Stimulated activated CD8-positive, alpha-beta memory T cell treated with anti-CD3 and anti-CD28 coated beads, Interleukin-7, amount 100 ng/mL, for 48 hours (primary cell): ENCODE results near the gene FCGBP.
"Not testable (repeated sequence)": the region's sequence is repeated elsewhere in the genome, so short reads cannot be mapped to it uniquely, and the experiment has no call there.

Source experiments
- DNase-seq, 2 donors: peaks; one replicate each; pipeline ENCODE4 v3.0.0-alpha.2; 2020; ENCODE audit warnings: low read depth in 1 of 2; ENCODE audit errors: extremely low read depth in 1 of 2

FCGBP gene

DNA sequence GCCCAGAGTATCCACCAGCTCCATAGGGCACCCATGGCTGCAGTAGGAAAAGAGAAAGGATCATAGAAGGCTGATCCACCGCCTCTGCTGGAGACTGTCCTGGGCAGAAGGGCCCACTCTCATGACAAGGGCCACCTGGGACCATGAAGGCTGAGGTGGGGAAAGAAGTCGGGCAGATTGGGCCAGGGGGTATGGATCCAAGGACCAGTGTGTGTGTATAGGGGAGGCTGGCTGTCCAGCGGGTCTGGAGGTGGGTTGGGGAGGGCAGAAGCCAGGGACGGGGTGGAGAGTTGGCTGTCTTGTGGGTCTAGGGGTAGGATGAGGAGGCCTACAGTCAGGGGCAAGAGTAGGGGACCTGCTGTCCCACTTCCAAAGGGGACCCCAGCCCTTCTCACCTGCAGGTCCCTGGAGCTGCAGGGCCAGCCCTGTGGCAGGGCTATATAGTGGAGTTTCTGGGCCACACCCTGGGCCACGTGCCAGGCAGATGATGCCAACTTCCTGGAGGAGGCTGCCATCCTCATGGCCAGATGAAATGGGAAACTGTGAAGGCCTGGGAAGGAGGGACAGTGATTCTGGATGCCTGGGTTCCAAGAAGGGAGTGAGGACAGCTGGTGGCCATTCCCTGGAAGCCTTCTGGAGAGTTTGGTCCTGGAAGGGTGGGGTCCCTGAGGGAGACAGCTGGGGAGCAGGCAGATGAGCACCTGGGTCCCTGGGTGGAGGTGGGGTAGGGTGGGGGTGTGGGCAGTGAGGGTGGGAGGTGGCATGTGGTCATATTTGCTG lies at the start of gene FCGBP:
Gene FCGBP, minus strand, starts transcription at position 51 of the 780 bp plus-strand sequence.
- no peak for DNase-seq

DNA sequence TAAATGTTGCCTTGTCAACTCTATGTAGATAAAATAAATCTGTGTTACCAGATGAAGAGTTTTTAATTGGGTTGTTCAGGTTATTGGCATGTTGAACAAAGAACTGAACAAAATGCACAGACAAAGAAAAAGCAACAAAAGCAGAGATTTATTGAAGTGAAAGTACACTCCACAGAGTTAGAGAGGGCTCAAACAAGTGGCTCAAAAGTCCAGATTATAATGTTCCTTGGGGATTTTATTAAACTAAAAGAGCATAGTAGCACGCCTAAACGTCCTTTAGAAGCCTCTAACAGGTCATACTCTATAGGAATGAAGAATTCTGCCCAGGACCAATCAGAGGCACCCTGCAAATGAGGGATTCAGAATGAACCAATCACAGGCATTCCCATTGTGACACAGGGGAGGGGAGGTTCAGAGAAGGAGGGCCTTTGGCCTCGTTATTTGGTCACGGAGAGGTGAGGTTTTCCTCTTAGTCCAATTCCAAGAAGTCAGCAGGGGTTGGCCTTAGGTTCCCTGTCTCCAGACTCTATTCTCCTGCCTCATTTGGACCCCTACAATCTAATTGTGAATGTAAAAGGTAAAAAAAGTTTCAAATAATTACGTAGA lies 49.4 kb upstream of the FCGBP start:
- no peak for DNase-seq

DNA sequence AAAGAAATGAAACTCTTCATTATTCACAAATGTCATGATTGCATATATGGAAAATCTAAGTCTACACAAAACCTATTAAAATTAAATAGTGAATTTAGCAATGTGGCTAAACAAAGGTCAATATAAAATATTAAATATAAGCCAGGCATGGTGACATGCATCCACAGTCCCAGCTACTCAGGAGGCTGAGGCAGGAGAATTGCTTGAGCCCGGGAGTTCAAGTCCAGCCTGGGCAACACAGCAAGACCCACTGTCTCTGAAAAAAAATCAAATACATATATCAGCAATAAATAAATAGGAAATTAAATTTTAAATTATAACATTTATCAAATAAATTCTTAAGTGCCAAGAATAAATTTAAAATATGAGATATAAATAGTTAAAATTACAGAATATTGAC lies 48.4 kb upstream of the FCGBP start:
- no peak for DNase-seq

DNA sequence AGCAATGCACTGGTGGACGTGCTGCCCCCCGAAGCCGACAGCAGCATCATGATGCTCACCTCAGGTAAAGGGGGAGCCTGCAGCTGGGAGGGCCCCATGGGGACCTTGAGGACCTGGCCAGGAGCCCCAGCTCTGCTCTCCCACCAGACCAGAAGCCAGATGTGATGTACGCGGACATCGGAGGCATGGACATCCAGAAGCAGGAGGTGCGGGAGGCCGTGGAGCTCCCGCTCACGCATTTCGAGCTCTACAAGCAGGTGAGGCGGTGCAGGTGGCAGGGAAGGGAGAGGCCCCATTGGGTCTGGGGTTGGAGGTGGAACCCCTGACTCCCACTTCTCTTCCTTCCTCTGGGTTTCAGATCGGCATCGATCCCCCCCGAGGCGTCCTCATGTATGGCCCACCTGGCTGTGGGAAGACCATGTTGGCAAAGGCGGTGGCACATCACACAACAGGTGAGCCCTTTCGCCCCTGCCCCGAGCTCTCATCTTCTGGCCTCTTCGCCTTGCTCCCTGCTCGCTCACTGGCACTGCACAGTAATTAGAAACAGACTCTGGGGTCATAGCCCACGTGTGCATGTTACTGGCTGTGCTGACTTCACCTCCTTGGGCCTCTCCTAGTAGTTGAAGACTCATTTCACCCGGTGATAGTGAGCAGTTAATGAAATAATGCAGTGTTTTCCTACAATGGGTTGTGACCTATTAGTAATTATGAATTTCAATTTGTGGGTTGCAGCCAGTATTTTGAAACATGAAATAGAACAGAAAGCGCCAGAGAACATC lies 40.1 kb upstream of the FCGBP start:
- no peak for DNase-seq

DNA sequence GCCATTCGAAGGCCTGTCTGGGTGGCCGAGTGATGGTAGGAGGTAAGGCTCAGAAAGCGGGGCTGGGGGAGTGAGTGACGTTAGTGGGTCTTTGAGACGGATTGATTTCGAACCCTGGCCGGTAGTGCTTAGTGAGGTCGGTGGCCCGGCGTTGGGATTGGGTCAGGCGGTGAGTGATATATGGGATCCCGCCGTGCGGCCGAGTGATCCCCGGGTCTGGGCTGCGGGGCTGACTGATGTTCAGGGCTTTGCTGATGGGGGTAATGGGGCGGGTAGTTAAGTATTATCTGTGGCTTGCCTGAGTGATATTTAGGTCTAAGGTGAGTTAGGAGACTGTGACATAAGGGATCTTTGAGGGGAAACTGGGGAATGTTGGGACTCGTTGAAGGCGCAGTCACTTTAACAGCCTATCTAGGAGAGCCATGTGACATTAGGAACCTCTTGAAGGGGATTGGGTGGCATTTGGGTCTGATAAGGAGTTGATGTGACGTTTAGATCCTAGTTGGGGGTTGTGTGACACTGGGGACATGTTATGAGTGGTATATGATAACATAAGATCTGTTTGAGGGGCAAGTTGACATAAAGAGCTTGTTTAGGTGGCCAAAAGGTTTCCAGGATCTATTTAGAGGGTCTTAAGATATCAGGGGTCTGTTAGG lies 37.1 kb upstream of the FCGBP start:
- DNase-seq = no peak

DNA sequence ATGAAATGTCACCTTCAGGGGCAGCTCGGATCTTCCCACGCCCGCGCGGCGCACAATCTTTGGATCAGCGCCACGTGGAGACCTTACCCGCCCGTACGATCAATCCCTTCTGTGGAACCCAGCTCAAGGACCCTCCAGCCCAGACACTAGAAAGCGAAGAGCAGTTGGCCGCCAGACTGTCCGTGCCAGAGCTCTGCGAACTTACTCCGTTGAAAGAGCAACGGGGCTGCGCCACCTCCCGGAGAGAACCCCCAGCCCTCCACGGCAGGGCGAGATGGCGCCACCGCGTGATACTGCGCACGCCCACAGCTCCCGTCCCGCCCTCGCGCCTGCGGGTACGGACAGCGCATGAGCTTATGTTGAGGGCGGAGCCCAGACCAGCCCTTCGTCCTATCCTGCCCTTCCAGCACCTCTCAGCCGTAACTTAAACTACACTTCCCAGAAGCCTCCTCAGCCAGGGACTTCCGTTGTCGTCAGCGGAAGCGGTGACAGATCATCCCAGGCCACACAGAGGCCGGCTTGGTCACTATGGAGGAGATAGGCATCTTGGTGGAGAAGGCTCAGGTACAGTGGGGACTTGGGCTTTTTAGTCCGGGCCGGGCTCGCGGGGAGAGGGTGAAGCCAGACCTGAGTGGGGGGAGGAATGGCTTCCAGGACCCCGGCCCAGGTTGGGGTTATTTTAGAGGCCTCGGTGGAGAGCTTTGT lies 36.4 kb upstream of the FCGBP start, which contains the start of gene PSMC4:
Gene PSMC4, plus strand, starts transcription at position 491 of the 705 bp plus-strand sequence. Its CDS starts 38 bp downstream, at position 529.
- peak; percentile 97 to 99 for DNase-seq

DNA sequence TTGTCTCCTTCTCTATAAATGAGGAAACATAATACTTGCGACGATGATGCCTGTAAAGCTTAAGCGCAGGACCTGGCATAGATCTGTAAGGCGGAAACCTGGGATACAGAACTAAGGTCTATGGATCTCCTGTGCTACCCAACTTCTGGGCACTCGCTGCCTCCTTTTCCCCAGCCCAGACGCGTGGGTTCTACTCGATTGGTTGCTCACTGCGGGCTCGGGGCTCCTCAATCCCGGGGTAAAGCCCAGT lies 35.9 kb upstream of the FCGBP start:
- no peak for DNase-seq

DNA sequence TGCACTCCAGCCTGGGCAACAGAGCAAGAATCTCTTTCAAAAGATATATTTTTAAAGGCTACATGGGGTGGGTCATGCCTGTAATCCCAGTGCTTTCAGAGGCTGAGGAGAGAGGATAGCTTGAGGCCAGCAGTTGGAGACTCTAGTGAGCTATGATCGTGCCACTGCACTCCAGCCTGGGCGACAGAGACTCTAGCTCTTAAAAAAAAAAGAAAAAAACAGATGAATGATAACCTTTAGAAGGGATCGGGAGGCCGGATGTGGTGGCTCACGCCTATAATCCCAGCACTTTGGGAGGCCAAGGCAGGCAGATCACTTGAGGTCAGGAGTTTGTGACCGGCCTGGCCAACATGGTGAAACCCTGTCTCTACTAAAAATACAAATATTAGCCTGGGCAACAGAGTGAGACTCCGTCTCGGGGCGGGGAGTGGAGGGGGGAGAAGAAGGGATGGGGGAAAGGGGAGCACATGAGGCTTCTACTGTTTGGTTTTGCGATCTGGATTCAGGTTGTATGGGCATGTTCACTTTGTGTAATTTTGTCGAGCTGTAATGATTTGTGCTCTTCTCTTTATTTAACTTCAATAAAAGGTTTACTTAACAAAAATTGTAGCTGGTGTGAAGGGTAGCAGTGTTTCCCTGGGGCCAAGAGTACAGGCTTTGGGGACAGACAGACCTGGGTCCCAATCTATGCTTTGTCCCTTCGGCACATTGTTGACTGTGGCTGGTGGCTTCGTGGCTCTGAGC lies 35.4 kb upstream of the FCGBP start:
- no peak for DNase-seq

DNA sequence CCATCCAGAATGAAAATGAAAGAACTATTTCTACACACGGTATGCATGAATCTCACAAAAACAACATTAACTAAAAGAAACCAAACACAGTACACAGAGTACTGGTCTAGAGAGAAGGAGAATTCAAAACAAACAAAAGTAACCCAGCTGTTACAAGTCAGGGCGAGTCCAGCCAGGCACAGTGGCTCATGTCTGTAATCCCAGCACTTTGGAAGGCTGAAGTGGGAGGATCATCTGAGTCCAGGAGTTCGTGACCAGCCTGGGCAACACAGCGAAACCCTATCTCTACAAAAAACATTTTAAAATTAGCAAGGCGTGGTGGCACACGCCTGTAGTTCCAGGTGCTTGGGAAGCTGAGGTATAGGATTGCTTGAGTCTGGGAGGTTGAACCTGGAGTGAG lies 34.8 kb upstream of the FCGBP start:
- no peak for DNase-seq

DNA sequence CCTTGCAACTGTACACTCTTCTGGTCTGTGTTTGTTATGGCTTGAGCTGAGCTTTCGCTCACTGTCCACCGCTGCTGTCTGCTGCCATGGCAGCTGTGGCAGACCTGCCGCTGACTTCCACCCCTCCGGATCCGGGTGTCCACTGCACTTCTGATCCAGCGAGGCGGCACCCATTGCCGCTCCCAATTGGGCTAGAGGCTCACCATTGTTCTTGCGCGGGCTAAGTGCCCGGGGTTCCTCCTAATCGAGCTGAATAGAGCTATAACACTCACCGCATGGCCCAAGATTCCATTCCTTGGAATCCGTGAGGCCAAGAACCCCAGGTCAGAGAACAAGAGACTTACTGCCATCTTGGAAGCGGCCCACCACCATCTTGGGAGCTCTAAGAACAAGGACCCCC lies 34.4 kb upstream of the FCGBP start:
- no peak for DNase-seq

DNA sequence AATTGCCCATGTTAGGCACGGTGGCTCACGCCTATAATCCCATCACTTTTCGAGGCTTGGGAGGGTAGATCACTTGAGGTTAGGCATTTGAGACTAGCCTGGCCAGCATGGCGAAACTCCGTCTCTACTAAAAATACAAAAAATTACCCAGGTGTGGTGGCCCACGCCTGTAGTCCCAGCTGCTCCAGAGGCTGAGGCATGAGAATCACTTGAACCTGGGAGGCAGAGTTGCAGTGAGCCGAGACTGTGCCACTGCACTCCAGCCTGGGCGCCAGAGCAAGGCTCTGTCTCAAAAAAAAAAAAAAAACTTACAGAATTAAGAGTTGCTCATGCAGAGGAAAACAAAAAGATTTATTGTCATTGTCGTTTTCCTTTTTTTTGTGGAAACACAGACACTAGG lies 33.1 kb upstream of the FCGBP start:
- DNase-seq = no peak

DNA sequence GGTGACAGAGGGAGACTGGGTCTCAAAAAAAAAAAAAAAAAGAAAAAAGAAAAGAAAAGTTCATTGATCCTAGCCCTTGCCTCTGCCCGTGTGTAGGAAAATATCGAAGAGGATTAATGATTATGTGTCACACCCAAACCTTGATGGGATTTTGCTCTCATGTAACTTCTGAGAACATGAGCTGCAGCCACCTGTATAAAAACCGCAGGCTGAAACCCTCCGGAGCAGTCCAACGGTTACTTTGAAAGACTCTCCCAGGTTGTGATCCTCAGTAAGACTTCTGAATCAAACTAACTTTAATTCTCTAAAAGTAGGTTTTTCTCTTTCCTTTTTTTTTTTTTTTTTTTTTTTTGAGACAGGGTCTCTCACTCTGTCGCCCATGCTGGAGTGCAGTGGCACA lies 32.2 kb upstream of the FCGBP start:
- DNase-seq = no peak

DNA sequence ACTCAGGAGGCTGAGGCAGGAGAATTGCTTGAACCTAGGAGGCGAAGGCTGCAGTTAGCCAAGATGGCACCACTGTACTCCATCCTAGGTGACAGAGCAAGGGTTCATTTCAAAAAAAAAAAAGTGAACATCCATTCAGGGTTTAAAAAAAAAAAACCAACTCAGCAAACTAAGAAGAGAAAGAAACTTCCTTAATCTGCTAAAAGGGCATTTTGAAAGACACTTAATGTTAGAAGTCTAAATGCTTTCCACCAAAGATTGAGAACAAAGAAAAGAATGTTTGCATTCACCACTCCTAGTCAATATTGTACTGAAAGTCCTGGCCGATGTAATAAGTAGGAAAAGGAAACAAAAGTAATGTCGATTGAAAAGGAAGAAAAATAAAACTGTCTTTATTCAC lies 29.5 kb upstream of the FCGBP start:
- no peak for DNase-seq

DNA sequence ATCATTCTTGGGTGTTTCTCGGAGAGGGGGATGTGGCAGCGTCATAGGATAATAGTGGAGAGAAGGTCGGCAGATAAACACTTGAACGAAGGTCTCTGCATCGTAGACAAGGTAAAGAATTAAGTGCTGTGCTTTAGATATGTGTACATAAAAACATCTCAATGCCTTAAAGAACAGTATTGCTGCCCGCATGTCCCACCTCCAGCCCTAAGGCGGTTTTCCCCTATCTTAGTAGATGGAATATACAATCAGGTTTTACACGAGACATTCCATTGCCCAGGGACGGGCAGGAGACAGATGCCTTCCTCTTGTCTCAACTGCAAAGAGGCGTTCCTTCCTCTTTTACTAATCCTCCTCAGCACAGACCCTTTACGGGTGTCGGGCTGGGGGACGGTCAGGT lies 25.0 kb upstream of the FCGBP start:
- not testable (repeated sequence) for DNase-seq

DNA sequence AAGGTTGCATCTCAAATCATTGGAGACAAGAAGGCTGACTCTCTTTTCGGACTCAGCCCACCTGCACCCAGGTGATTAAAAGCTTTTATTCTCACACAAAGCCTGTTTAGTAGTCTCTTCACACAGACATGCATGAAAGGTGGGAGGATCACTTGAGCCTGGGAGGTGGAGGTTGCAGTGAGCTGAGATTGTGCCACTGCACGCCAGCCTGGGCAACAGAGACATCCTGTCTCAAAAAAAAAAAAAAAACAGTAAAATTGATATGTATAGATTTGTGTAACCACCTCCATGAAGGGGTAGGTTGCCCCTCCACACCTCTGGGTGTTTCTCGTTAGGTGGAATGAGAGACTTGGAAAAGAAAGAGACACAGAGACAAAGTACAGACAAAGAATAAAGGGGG lies 24.5 kb upstream of the FCGBP start:
- not testable (repeated sequence) for DNase-seq

DNA sequence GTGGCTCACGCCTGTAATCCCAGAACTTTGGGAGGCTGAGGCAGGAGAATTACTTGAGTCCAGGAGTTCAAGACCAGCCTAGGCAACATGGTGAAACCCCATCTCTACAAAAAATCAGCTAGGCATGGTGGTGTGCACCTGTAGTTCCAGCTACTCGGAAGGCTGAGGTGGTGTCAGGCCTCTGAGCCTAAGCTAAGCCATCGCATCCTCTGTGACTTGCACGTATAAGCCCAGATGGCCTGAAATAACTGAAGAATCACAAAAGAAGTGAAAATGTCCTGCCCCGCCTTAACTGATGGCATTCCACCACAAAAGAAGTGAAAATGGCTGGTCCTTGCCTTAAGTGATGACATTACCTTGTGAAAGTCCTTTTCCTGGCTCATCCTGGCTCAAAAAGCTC lies 23.5 kb upstream of the FCGBP start:
- DNase-seq = not testable (repeated sequence)

DNA sequence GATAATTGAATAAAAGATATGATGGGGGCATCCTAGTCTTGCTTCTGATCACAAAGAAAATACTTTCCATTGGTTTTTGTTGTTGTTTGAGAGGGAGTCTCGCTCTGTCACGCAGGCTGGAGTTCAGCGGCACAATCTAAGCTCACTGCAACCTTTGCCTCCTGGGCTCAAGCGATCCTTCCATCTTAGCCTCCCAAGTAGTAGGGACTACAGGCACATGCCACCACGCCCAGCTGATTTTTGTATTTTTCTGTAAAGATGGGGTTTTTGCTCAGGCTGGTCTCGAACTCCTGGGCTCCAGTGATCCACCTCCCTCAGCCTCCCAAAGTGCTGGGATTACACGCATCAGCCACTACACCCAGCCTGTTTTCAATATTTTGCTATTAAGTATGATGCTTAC lies 19.5 kb upstream of the FCGBP start:
- no peak for DNase-seq

DNA sequence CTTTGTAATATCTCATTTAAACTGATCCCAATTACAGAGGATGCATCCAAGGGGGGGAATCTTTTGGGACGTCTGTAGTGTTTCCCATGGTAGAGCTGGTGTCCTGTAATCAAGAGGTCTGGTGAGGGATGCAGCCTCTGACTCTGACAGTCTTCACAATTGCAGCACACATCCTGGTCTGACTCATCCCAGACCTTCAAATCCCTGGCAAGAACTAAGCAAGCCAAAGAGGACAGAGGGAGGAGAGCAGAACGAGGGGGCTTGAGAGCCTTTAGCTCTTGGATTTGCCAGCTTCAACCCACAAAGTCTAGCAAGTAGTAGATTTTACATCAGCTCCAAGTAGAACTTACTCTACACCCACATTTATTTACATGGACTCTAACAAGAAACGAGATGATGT lies 17.3 kb upstream of the FCGBP start:
- no peak for DNase-seq

DNA sequence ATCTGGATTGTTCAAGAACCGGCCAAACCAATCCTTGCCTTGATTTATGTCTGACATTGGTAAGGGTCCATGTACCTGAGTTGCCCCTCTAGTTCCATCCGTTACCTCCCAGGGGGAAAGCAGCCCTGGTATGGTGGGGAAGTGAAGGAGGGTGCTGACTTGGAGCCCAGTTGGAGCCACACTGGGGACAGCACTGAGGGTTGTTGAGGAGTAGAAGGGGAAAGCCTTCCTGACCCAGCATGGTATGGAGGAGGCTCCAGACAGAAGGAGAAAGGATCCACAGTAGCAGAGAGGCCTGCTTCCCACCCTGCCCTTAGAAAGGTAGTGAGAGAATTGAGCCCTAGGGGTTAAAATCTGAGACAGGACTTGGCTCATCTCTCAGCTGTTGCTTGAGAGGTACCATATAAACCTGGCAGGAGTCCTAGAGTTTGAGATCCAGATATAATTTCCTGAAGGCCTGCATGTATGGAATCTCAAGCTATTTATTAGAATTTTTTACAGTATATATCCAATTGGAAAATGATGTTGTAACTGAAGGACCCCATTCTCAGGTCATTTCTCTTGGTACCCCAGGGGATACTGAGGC lies 16.7 kb upstream of the FCGBP start:
- DNase-seq = no peak
